Neural crest cell (in vitro differentiated cells): ENCODE measurements around the gene ZFAND6. TPM values are rescaled to one million over a fixed set of nuclear protein-coding genes. Genes with fewer than 3 reads are reported as not detected.
"Not testable (repeated sequence)": the region's sequence is repeated elsewhere in the genome, so short reads cannot be mapped to it uniquely, and the experiment has no call there.

Experiments
- DNase-seq: peaks from one replicate; pipeline ENCODE4 v3.0.0; 2021; ENCODE audit warnings: low read depth, mixed read lengths, low spot score
- H3K27ac Mint-ChIP-seq: one replicate; pipeline ENCODE4 v1.8.0; 2021; ENCODE audit warnings: mild to moderate bottlenecking, mixed read lengths; ENCODE audit not compliant: unreplicated experiment
- H3K27me3 Mint-ChIP-seq: 2 replicates; pipeline ENCODE4 v1.8.0; 2021; ENCODE audit warnings: low read depth, mild to moderate bottlenecking, mixed read lengths
- H3K36me3 Mint-ChIP-seq: 2 replicates; pipeline ENCODE4 v1.8.0; 2021; ENCODE audit warnings: low read depth, mild to moderate bottlenecking, mixed read lengths
- H3K4me1 Mint-ChIP-seq: 2 replicates; pipeline ENCODE4 v1.8.0; 2021; ENCODE audit warnings: mixed read lengths
- H3K4me3 Mint-ChIP-seq: one replicate; pipeline ENCODE4 v1.8.0; 2021; ENCODE audit warnings: mild to moderate bottlenecking, mixed read lengths
- H3K9me3 Mint-ChIP-seq: 2 replicates; pipeline ENCODE4 v1.8.0; 2021; ENCODE audit warnings: mixed read lengths
- CTCF ChIP-seq: fragments of 200-600 bp; sonication (generic); conservative IDR thresholded peaks from 2 replicates; pipeline ENCODE4 v1.5.0; 2021; ENCODE audit warnings: antibody characterized with exemption, mild to moderate bottlenecking
- long read RNA-seq: library from polyadenylated mRNA; unstranded; transcript quantifications from one replicate; pipeline ENCODE4 v2.0.0, GENCODE V29; 2020
- total RNA-seq: library from RNA; stranded (reverse); gene quantifications from 2 replicates; pipeline ENCODE4 v1.2.1, GENCODE V29; 2021

ZFAND6 gene
- 50.6 and 51.9 TPM in 2 replicates for total RNA-seq
- long read RNA-seq, transcript ZFAND6-220 (6 exons, 891 nt) = major isoform, 113 of 231 reads
- long read RNA-seq, transcript ZFAND6-213 (6 exons, 1,446 nt) = minor isoform, 32 of 231 reads
- long read RNA-seq, transcript ZFAND6-201 (7 exons, 1,814 nt) = minor isoform, 24 of 231 reads
- long read RNA-seq, transcript ZFAND6-212 (7 exons, 1,602 nt) = minor isoform, 19 of 231 reads
- long read RNA-seq, partial matches to known transcripts = 12 of 231 reads
- long read RNA-seq, other reads (novel, unspliced or antisense) = 29 of 231 reads

- DNase-seq = peak; percentile 96
- Mint-ChIP-seq H3K27me3 (peaks cover 10% of the 10 kb centered on the region), H3K9me3 (no peaks in the 10 kb centered on the region), H3K4me3 (peak within 1 kb of the TSS; percentile 94), H3K36me3 (no peaks in the 10 kb centered on the region), H3K4me1 (peaks cover 26% of the 10 kb centered on the region), H3K27ac (peak within 1 kb of the TSS; percentile 84)
- TF ChIP-seq CTCF = no peak
Measured at GRCh38 chr15:80058851-80059785, at the start of gene ZFAND6. Gene ZFAND6, plus strand, starts transcription at chr15:80059676. Its CDS starts 60,669 bp downstream, at chr15:80120345.

- H3K27ac Mint-ChIP-seq = no peak overlapping the region
- peaks cover 3% of the 10 kb centered on the region for H3K9me3 Mint-ChIP-seq
- H3K36me3 Mint-ChIP-seq = no peaks in the 10 kb centered on the region
- TF ChIP-seq CTCF = no peak
- H3K27me3 Mint-ChIP-seq = no peaks in the 10 kb centered on the region
- H3K4me3 Mint-ChIP-seq = no peak overlapping the region
- no peak for DNase-seq
- no peaks in the 10 kb centered on the region for H3K4me1 Mint-ChIP-seq
Measured at GRCh38 chr15:80010131-80010673, 49.3 kb upstream of the ZFAND6 start.

GRCh38 chr15:80011041-80011523 is 48.4 kb upstream of the ZFAND6 start:
- H3K36me3 Mint-ChIP-seq, H3K9me3 Mint-ChIP-seq, H3K4me1 Mint-ChIP-seq, H3K27me3 Mint-ChIP-seq, H3K4me3 Mint-ChIP-seq, DNase-seq: not testable (repeated sequence)
- peak overlapping the region; percentile 62 for H3K27ac Mint-ChIP-seq

- Mint-ChIP-seq H3K4me3 (no peak overlapping the region), H3K4me1 (no peaks in the 10 kb centered on the region), H3K36me3 (no peaks in the 10 kb centered on the region), H3K27ac (no peak overlapping the region), H3K9me3 (peaks cover 3% of the 10 kb centered on the region), H3K27me3 (no peaks in the 10 kb centered on the region)
- no peak for TF ChIP-seq CTCF
- DNase-seq = no peak
Measured at GRCh38 chr15:80011596-80011995, 47.9 kb upstream of the ZFAND6 start.

- peaks cover 3% of the 10 kb centered on the region for H3K9me3 Mint-ChIP-seq
- no peak for TF ChIP-seq CTCF
- no peak for DNase-seq
- H3K4me1 Mint-ChIP-seq = no peaks in the 10 kb centered on the region
- H3K36me3 Mint-ChIP-seq = no peaks in the 10 kb centered on the region
- no peaks in the 10 kb centered on the region for H3K27me3 Mint-ChIP-seq
- no peak overlapping the region for H3K4me3 Mint-ChIP-seq
- H3K27ac Mint-ChIP-seq = no peak overlapping the region
Measured at GRCh38 chr15:80012060-80012726, 47.3 kb upstream of the ZFAND6 start.

- H3K9me3 Mint-ChIP-seq, H3K36me3 Mint-ChIP-seq, H3K27ac Mint-ChIP-seq, H3K4me1 Mint-ChIP-seq, DNase-seq, H3K4me3 Mint-ChIP-seq, H3K27me3 Mint-ChIP-seq: not testable (repeated sequence)
Measured at GRCh38 chr15:80014186-80014585, 45.3 kb upstream of the ZFAND6 start.
